Fibroblast of mammary gland (primary cell): ENCODE measurements around the gene TMEM267.

Experiments used
- DNase-seq: peaks from one replicate; pipeline ENCODE4 v3.0.0-alpha.2; 2010; ENCODE audit warnings: low read depth
- H3K4me3 ChIP-seq: 2 replicates; pipeline ENCODE4 v1.5.1; 2011; ENCODE audit warnings: low read depth, mild to moderate bottlenecking, low read length, moderate library complexity; ENCODE audit not compliant: control insufficient read depth
- TF ChIP-seq, protein P1 (sequence below): conservative IDR thresholded peaks from 2 replicates; pipeline ENCODE4 v1.5.1; 2011; ENCODE audit warnings: low read depth, low read length, inconsistent platforms; ENCODE audit not compliant: control insufficient read depth, insufficient read depth

Gene TMEM267

GRCh38 chr5:43416803-43417394 is 66.8 kb downstream of the TMEM267 start:
- no peak overlapping the region for H3K4me3 ChIP-seq
- TF ChIP-seq, protein P1, sequence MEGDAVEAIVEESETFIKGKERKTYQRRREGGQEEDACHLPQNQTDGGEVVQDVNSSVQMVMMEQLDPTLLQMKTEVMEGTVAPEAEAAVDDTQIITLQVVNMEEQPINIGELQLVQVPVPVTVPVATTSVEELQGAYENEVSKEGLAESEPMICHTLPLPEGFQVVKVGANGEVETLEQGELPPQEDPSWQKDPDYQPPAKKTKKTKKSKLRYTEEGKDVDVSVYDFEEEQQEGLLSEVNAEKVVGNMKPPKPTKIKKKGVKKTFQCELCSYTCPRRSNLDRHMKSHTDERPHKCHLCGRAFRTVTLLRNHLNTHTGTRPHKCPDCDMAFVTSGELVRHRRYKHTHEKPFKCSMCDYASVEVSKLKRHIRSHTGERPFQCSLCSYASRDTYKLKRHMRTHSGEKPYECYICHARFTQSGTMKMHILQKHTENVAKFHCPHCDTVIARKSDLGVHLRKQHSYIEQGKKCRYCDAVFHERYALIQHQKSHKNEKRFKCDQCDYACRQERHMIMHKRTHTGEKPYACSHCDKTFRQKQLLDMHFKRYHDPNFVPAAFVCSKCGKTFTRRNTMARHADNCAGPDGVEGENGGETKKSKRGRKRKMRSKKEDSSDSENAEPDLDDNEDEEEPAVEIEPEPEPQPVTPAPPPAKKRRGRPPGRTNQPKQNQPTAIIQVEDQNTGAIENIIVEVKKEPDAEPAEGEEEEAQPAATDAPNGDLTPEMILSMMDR, result no peak
- no peak for DNase-seq

DNA sequence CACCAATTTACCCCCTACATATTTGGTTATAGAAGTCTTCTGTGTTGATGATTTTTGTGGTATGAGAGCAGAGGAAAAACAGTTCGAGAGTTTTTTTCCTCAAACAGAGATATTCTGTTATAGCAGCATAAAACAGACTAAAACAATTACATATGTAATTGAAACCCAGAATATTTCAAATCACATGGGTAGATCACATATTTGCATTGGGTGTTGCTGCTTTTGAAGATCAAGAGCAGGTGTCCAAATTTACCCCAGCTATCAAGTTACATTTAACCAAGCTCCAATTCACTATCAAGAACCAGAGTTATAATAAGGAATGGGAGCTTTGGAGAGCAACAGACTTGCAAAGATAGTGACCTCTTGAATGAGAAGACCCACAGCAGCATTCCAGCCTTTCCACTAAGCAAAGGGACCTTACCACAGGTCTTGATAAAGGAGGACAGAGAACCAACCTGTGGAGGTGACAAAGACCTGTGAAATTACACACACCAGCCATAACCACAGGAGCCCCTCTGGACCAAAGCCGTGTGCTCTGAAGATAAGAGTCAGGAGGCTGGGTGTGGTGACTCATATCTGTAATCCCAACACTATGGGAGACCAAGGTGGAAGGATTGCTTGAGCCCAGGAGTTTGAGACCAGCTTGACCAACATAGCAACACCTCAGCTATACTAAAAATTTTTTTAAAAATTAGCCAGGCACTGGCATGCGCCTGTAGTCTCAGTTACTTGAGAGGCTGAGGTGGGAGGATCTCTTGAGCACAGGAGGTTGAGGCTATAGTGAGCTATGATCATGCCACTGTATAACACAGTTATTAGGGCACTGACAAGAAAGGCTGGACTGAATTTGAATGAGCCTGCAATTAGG is 67.5 kb downstream of the TMEM267 start:
- DNase-seq, result no peak
- TF ChIP-seq, protein P1, result no peak

GRCh38 chr5:43413966-43414365 is 69.7 kb downstream of the TMEM267 start:
- TF ChIP-seq, protein P1, result no peak
- no peak for DNase-seq
- H3K4me3 ChIP-seq, result no peak overlapping the region

More for the DNA sequence above, 67.5 kb downstream of the TMEM267 start:
- H3K4me3 ChIP-seq, result no peak overlapping the region

GRCh38 chr5:43412644-43413043 is 71.0 kb downstream of the TMEM267 start:
- no peak for DNase-seq
- TF ChIP-seq, protein P1, result no peak
- no peak overlapping the region for H3K4me3 ChIP-seq

DNA sequence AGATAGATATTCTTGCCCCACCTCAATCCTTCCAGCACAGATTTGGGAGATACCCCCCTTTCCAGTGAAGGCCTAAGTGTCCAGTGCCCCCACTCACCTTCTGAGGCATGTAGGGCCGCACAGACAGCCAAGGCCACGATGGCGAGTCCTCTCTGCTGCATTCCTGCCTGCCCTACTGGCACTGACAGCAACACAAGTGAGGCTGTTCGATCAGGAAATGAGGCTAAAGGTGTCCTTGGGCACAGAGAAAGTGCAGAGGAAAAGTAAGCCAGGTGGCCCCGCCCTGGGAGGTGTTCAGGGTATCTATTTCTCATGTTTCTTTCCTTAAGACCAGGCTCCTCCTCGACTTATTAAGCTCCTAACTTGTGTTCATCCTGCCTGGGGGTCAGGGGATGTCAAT is 71.5 kb downstream of the TMEM267 start, which contains the start of gene CCL28:
TSS of gene CCL28 (minus strand) at position 236 of the 400 bp plus-strand sequence. CDS start at position 161, 75 bp downstream.
- TF ChIP-seq, protein P1, result no peak
- H3K4me3 ChIP-seq, result no peak within 1 kb of the TSS
- DNase-seq, result no peak

- TF ChIP-seq, protein P1, result no peak
- H3K4me3 ChIP-seq, result no peak overlapping the region
- no peak for DNase-seq
These were observed 72.2 kb downstream of the TMEM267 start for GRCh38 chr5:43411495-43411894.
